ENCODE measurements around the gene WDR11. TPM values are rescaled to one million over a fixed set of nuclear protein-coding genes. Genes with fewer than 3 reads are reported as not detected.

The WDR11 gene
- total RNA-seq, 1 experiment from 2014 or later, result 48.3 TPM

GRCh38 chr10:120833222-120833928 is 17.8 kb upstream of the WDR11 start:
- intact Hi-C loops (cut with micrococcal nuclease), result no loop called here
- ChIA-PET CTCF (interaction anchor here (0.8 kb wide), 1 partner anchor 8 kb away, joined by 3 read pairs; no protein-coding TSS in a partner anchor), RAD21 (ENCODE audit: low non-redundant PET in 1 of 2, low total read pairs in 2 of 2, uncharacterized antibody in 2 of 2, unreplicated experiment in 2 of 2) (no interaction called here), POLR2A (no interaction called here)
- Histone ChIP-seq H3K9me2 (ENCODE audit: insufficient read depth) (no peaks in the 10 kb centered on the region), H3K4me2 (ENCODE audit: low read length) (no peak overlapping the region), H4K20me1 (ENCODE audit: insufficient read depth) (no peaks in the 10 kb centered on the region), H3K27me3 (ENCODE audit: insufficient read depth, low read length) (peaks cover 22% of the 10 kb centered on the region; the same call in 1 of the 2 replicates), H3K27ac (ENCODE audit: low read depth, low read length) (no peak overlapping the region), H3K4me3 (replicated peaks in 1 of 2; ENCODE audit: low read depth in 1 of 2, low read length in 2 of 2) (no peak overlapping the region), H3K9me3 (ENCODE audit: control insufficient read depth in 1 of 2, insufficient read depth in 1 of 2, low read depth in 1 of 2, low read length in 2 of 2) (no peaks in the 10 kb centered on the region), H2AFZ (ENCODE audit: low read depth, low read length, poor library complexity, severe bottlenecking) (no peak overlapping the region), H3K79me2 (ENCODE audit: insufficient read depth, low read length) (no peaks in the 10 kb centered on the region), H3K4me1 (ENCODE audit: control insufficient read depth in 1 of 2, insufficient read depth in 2 of 2, low read length in 2 of 2) (no peaks in the 10 kb centered on the region), H3K36me3 (ENCODE audit: control insufficient read depth in 1 of 2, insufficient read depth in 2 of 2, low read length in 2 of 2) (no peaks in the 10 kb centered on the region), H3K9ac (ENCODE audit: low read length) (no peak overlapping the region)
- BruUV-seq (replicated peaks), result no TSS peak
- no peak for ATAC-seq
- TF ChIP-seq FOSL1 (IDR thresholded peaks at IDR 0.05; ENCODE audit: low read depth) (no peak), CBX3 (IDR thresholded peaks at IDR 0.05; ENCODE audit: low read depth) (no peak)
- DNase-seq (ENCODE audit: low read depth, low spot score), result no peak

- ATAC-seq (no peak), DNase-seq (ENCODE audit: low read depth, low spot score) (no peak)
- Histone ChIP-seq H3K36me3 (ENCODE audit: control insufficient read depth in 1 of 2, insufficient read depth in 2 of 2, low read length in 2 of 2) (no peaks in the 10 kb centered on the region), H3K27ac (ENCODE audit: low read depth, low read length) (no peak overlapping the region), H3K4me2 (ENCODE audit: low read length) (no peak overlapping the region), H3K79me2 (ENCODE audit: insufficient read depth, low read length) (no peaks in the 10 kb centered on the region), H3K9ac (ENCODE audit: low read length) (no peak overlapping the region), H3K4me3 (replicated peaks in 1 of 2; ENCODE audit: low read depth in 1 of 2, low read length in 2 of 2) (no peak overlapping the region), H4K20me1 (ENCODE audit: insufficient read depth) (no peaks in the 10 kb centered on the region), H3K9me3 (ENCODE audit: control insufficient read depth in 1 of 2, insufficient read depth in 1 of 2, low read depth in 1 of 2, low read length in 2 of 2) (no peaks in the 10 kb centered on the region), H2AFZ (ENCODE audit: low read depth, low read length, poor library complexity, severe bottlenecking) (no peak overlapping the region), H3K9me2 (ENCODE audit: insufficient read depth) (no peaks in the 10 kb centered on the region), H3K4me1 (ENCODE audit: control insufficient read depth in 1 of 2, insufficient read depth in 2 of 2, low read length in 2 of 2) (no peaks in the 10 kb centered on the region), H3K27me3 (ENCODE audit: insufficient read depth, low read length) (peaks cover 6% of the 10 kb centered on the region; the same call in 1 of the 2 replicates)
- ChIA-PET POLR2A (no interaction called here), RAD21 (ENCODE audit: low non-redundant PET in 1 of 2, low total read pairs in 2 of 2, uncharacterized antibody in 2 of 2, unreplicated experiment in 2 of 2) (no interaction called here), CTCF (no interaction called here)
- no TSS peak for BruUV-seq (replicated peaks)
- intact Hi-C loops (cut with micrococcal nuclease), result no loop called here
- TF ChIP-seq ATF3 (IDR thresholded peaks at IDR 0.05) (no peak), SRF (IDR thresholded peaks at IDR 0.05; ENCODE audit: low read depth) (no peak), ZNF274 (IDR thresholded peaks at IDR 0.05; ENCODE audit: low read depth, low read length) (no peak), POLR2A (IDR thresholded peaks at IDR 0.05; ENCODE audit: borderline replicate concordance, extremely low read depth, insufficient read depth, insufficient read length) (no peak), CEBPB (IDR thresholded peaks at IDR 0.05; ENCODE audit: low read depth) (no peak), MAX (IDR thresholded peaks at IDR 0.05) (no peak), YY1 (IDR thresholded peaks at IDR 0.05; ENCODE audit: extremely low read depth, insufficient replicate concordance, low read depth, low read length) (no peak), ELF1 (IDR thresholded peaks at IDR 0.05; ENCODE audit: borderline replicate concordance, low read depth) (no peak), EGR1 (IDR thresholded peaks at IDR 0.05; ENCODE audit: low read depth) (no peak), REST (IDR thresholded peaks at IDR 0.05; ENCODE audit: low read depth) (no peak), SIN3A (IDR thresholded peaks at IDR 0.05; ENCODE audit: low read depth) (no peak), CBX3 (IDR thresholded peaks at IDR 0.05; ENCODE audit: low read depth) (no peak), TCF7L2 (IDR thresholded peaks at IDR 0.05; ENCODE audit: borderline replicate concordance, extremely low read depth, insufficient read depth, insufficient read length) (no peak), ZBTB33 (IDR thresholded peaks at IDR 0.05; ENCODE audit: extremely low read depth, insufficient replicate concordance, low read length) (no peak)
These were observed 15.6 kb upstream of the WDR11 start for GRCh38 chr10:120835603-120836002.

Measured in HCT116 (cell line).